Activated naive CD4-positive, alpha-beta T cell treated with anti-CD3 and anti-CD28 coated beads for 36 hours (primary cell): ENCODE measurements around the gene UCK2. TPM values are rescaled to one million over a fixed set of nuclear protein-coding genes. Genes with fewer than 3 reads are reported as not detected.
A peak's percentile ranks its signal among the peaks of the same experiment; 100 is the strongest.

ENCODE experiments used
- CTCF ChIA-PET: fragments of 350-600 bp; sonication (Branson Sonifier 250); formaldehyde crosslinking; loops from one replicate; lab custom pipeline; 2021; ENCODE audit warnings: antibody characterized with exemption; lab: Charles Lee
- DNase-seq: peaks from one replicate; pipeline ENCODE4 v3.0.0-alpha.2; 2020
- H3K27ac Mint-ChIP-seq: one replicate; pipeline ENCODE4 v1.8.0; 2021; ENCODE audit warnings: mild to moderate bottlenecking, mixed read lengths
- H3K27me3 Mint-ChIP-seq: one replicate; pipeline ENCODE4 v1.8.0; 2021; ENCODE audit warnings: low read depth, mixed read lengths
- H3K36me3 Mint-ChIP-seq: one replicate; pipeline ENCODE4 v1.8.0; 2021; ENCODE audit warnings: low read depth, mixed read lengths
- H3K4me1 Mint-ChIP-seq: one replicate; pipeline ENCODE4 v1.8.0; 2021; ENCODE audit warnings: low read depth, mixed read lengths
- H3K4me3 Mint-ChIP-seq: one replicate; pipeline ENCODE4 v1.8.0; 2021; ENCODE audit warnings: mild to moderate bottlenecking, moderate library complexity, mixed read lengths
- H3K9me3 Mint-ChIP-seq: one replicate; pipeline ENCODE4 v1.8.0; 2021; ENCODE audit warnings: mixed read lengths
- intact Hi-C: fragments of 100-400 bp; cut with micrococcal nuclease; formaldehyde crosslinking; loops from one replicate; pipeline ENCODE4 v1.15.1; 2023
- total RNA-seq, 2 experiments: library from RNA; stranded (reverse); gene quantifications; one replicate each; pipeline ENCODE4 v1.2.3, GENCODE V29; 2021

UCK2 gene
- total RNA-seq, 2 experiments from 2014 or later = 58.8 to 61.5 TPM

- DNase-seq = no peak
- Mint-ChIP-seq H3K36me3 (peaks cover 11% of the 10 kb centered on the region), H3K9me3 (no peaks in the 10 kb centered on the region), H3K27me3 (no peaks in the 10 kb centered on the region), H3K4me3 (no peak overlapping the region), H3K27ac (no peak overlapping the region), H3K4me1 (peaks cover 4% of the 10 kb centered on the region)
- intact Hi-C loops = no loop called here
- CTCF ChIA-PET = interaction anchor here (1.3 kb wide), 1 partner anchor 13 kb away, joined by 4 read pairs; no protein-coding TSS in a partner anchor
Observed at GRCh38 chr1:165858364-165858823, 31.0 kb downstream of the UCK2 start.

GRCh38 chr1:165858967-165859845 lies 31.8 kb downstream of the UCK2 start:
- Mint-ChIP-seq H3K27me3 (no peaks in the 10 kb centered on the region), H3K4me1 (peaks cover 4% of the 10 kb centered on the region), H3K36me3 (peaks cover 11% of the 10 kb centered on the region), H3K9me3 (no peaks in the 10 kb centered on the region), H3K27ac (no peak overlapping the region), H3K4me3 (no peak overlapping the region)
- DNase-seq = no peak
- CTCF ChIA-PET = interaction anchor here (1.3 kb wide), 1 partner anchor 12 kb away, joined by 4 read pairs; no protein-coding TSS in a partner anchor
- intact Hi-C loops = no loop called here

- Mint-ChIP-seq H3K4me3 (no peak overlapping the region), H3K4me1 (peaks cover 4% of the 10 kb centered on the region), H3K27ac (no peak overlapping the region), H3K9me3 (no peaks in the 10 kb centered on the region), H3K36me3 (peaks cover 11% of the 10 kb centered on the region), H3K27me3 (no peaks in the 10 kb centered on the region)
- no peak for DNase-seq
- CTCF ChIA-PET = no interaction called here
- intact Hi-C loops = no loop called here
Observed at GRCh38 chr1:165860065-165860464, 32.7 kb downstream of the UCK2 start.

- H3K4me1 Mint-ChIP-seq = peaks cover 4% of the 10 kb centered on the region
Observed at GRCh38 chr1:165861911-165862310, 34.5 kb downstream of the UCK2 start.

GRCh38 chr1:165862448-165862847 lies 35.0 kb downstream of the UCK2 start:
- H3K27me3 Mint-ChIP-seq = no peaks in the 10 kb centered on the region
- DNase-seq = no peak

More at GRCh38 chr1:165861911-165862310, 34.5 kb downstream of the UCK2 start:
- CTCF ChIA-PET = no interaction called here
- no peak for DNase-seq
- peaks cover 11% of the 10 kb centered on the region for H3K36me3 Mint-ChIP-seq
- no peaks in the 10 kb centered on the region for H3K9me3 Mint-ChIP-seq
- H3K4me3 Mint-ChIP-seq = no peak overlapping the region
- H3K27ac Mint-ChIP-seq = no peak overlapping the region
- intact Hi-C loops = no loop called here
- H3K27me3 Mint-ChIP-seq = no peaks in the 10 kb centered on the region

GRCh38 chr1:165863346-165863745 lies 35.9 kb downstream of the UCK2 start:
- Mint-ChIP-seq H3K4me3 (no peak overlapping the region), H3K36me3 (peaks cover 11% of the 10 kb centered on the region), H3K27ac (no peak overlapping the region), H3K4me1 (peaks cover 4% of the 10 kb centered on the region), H3K9me3 (no peaks in the 10 kb centered on the region), H3K27me3 (no peaks in the 10 kb centered on the region)
- intact Hi-C loops = no loop called here
- CTCF ChIA-PET = no interaction called here
- no peak for DNase-seq

More at GRCh38 chr1:165862448-165862847, 35.0 kb downstream of the UCK2 start:
- Mint-ChIP-seq H3K9me3 (no peaks in the 10 kb centered on the region), H3K27ac (no peak overlapping the region), H3K36me3 (peaks cover 11% of the 10 kb centered on the region), H3K4me3 (no peak overlapping the region), H3K4me1 (peaks cover 4% of the 10 kb centered on the region)
- intact Hi-C loops = no loop called here
- CTCF ChIA-PET = no interaction called here

GRCh38 chr1:165865633-165866340 lies 38.4 kb downstream of the UCK2 start:
- Mint-ChIP-seq H3K36me3 (peaks cover 3% of the 10 kb centered on the region), H3K4me3 (no peak overlapping the region), H3K4me1 (peaks cover 13% of the 10 kb centered on the region), H3K27me3 (no peaks in the 10 kb centered on the region), H3K27ac (no peak overlapping the region), H3K9me3 (no peaks in the 10 kb centered on the region)
- intact Hi-C loops = no loop called here
- DNase-seq = no peak
- CTCF ChIA-PET = no interaction called here

- H3K4me3 Mint-ChIP-seq = no peak overlapping the region
- no peak for DNase-seq
- H3K9me3 Mint-ChIP-seq = no peaks in the 10 kb centered on the region
- no peaks in the 10 kb centered on the region for H3K36me3 Mint-ChIP-seq
- H3K27me3 Mint-ChIP-seq = no peaks in the 10 kb centered on the region
- H3K27ac Mint-ChIP-seq = no peak overlapping the region
- H3K4me1 Mint-ChIP-seq = peaks cover 30% of the 10 kb centered on the region
- CTCF ChIA-PET = interaction anchor here (1.1 kb wide), 1 partner anchor 45 kb away, joined by 5 read pairs; no protein-coding TSS in a partner anchor
- intact Hi-C loops = no loop called here
Observed at GRCh38 chr1:165869343-165869742, 41.9 kb downstream of the UCK2 start.

GRCh38 chr1:165871311-165872067 lies 44.1 kb downstream of the UCK2 start:
- H3K36me3 Mint-ChIP-seq = peaks cover 2% of the 10 kb centered on the region
- peak; percentile 83 for DNase-seq
- no peak overlapping the region for H3K27ac Mint-ChIP-seq
- H3K4me3 Mint-ChIP-seq = no peak overlapping the region
- peaks cover 47% of the 10 kb centered on the region for H3K4me1 Mint-ChIP-seq
- H3K27me3 Mint-ChIP-seq = peaks cover 1% of the 10 kb centered on the region
- CTCF ChIA-PET = interaction anchor here (0.6 to 1.2 kb wide), 7 partner anchors 13 to 272 kb away, joined by 3 to 5 read pairs (median 4); no protein-coding TSS in a partner anchor
- intact Hi-C loops = loop anchor here (1.0 kb wide), 5 partner anchors 42 to 270 kb away; partner anchors contain the start of genes ALDH9A1 and TMCO1
- H3K9me3 Mint-ChIP-seq = no peaks in the 10 kb centered on the region

- peaks cover 1% of the 10 kb centered on the region for H3K27me3 Mint-ChIP-seq
- H3K4me3 Mint-ChIP-seq = no peak overlapping the region
- intact Hi-C loops = no loop called here
- no peak for DNase-seq
- H3K36me3 Mint-ChIP-seq = peaks cover 3% of the 10 kb centered on the region
- no peak overlapping the region for H3K27ac Mint-ChIP-seq
- no peaks in the 10 kb centered on the region for H3K9me3 Mint-ChIP-seq
- CTCF ChIA-PET = interaction anchor here (0.6 to 0.7 kb wide), 2 partner anchors 32 to 48 kb away, joined by 3 read pairs; no protein-coding TSS in a partner anchor
- H3K4me1 Mint-ChIP-seq = peaks cover 59% of the 10 kb centered on the region
Observed at GRCh38 chr1:165873481-165873880, 46.1 kb downstream of the UCK2 start.

GRCh38 chr1:165874643-165875042 lies 47.2 kb downstream of the UCK2 start:
- peaks cover 1% of the 10 kb centered on the region for H3K27me3 Mint-ChIP-seq
- H3K27ac Mint-ChIP-seq = no peak overlapping the region
- DNase-seq = no peak
- peaks cover 7% of the 10 kb centered on the region for H3K36me3 Mint-ChIP-seq
- H3K4me1 Mint-ChIP-seq = peaks cover 61% of the 10 kb centered on the region
- intact Hi-C loops = loop anchor here (5.0 kb wide), 2 partner anchors 32 to 38 kb away; no protein-coding TSS in a partner anchor
- CTCF ChIA-PET = no interaction called here
- no peaks in the 10 kb centered on the region for H3K9me3 Mint-ChIP-seq
- H3K4me3 Mint-ChIP-seq = no peak overlapping the region
